Measurements from ENCODE around the gene C2CD4C.

Gene C2CD4C

DNA sequence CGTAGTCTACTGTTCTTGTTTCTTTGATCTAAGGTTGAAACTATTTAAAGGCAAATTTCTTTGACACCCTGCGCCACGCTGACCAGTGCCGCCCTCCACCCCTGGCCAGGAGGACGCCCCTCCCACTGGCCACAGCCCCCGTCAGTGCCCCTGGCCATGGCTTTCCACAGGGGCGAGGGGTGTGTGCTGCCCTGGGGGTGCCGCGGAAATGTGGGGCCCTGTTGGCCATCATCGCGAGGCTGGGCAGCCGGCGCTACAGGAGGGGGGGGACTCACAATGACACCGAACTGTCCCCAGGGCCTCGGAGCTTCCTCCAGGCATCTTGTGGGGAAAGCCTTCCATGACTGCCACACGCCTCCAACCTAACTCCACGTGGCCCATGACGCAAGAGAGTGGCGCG, 41.0 kb upstream of the C2CD4C start:
- H4K20me1 ChIP-seq = no peaks in the 10 kb centered on the region
- no peak overlapping the region for H3K27ac ChIP-seq
- H3K4me3 ChIP-seq = no peak overlapping the region
- H3K9me3 ChIP-seq = peaks cover 44% of the 10 kb centered on the region
- H3K36me3 ChIP-seq = no peaks in the 10 kb centered on the region
- H3K4me2 ChIP-seq = no peak overlapping the region
- 0 out of 2 replicates have a peak, but pooled peaks cover 7% of the 10 kb centered on the region for H3K4me1 ChIP-seq
- TF ChIP-seq Cebpa-rat (IDR thresholded peaks at IDR 0.05) = no peak
- no peak overlapping the region for H3K9ac ChIP-seq
- H3K27me3 ChIP-seq = no peaks in the 10 kb centered on the region

- H4K20me1 ChIP-seq = no peaks in the 10 kb centered on the region
- no peak for TF ChIP-seq Cebpa-rat (IDR thresholded peaks at IDR 0.05)
- H3K4me3 ChIP-seq = no peak overlapping the region
- H3K9ac ChIP-seq = no peak overlapping the region
- H3K4me1 ChIP-seq = 0 out of 2 replicates have a peak, but pooled peaks cover 7% of the 10 kb centered on the region
- H3K36me3 ChIP-seq = no peaks in the 10 kb centered on the region
- no peaks in the 10 kb centered on the region for H3K27me3 ChIP-seq
- peak overlapping the region; percentile 31 for H3K4me2 ChIP-seq
- peaks cover 30% of the 10 kb centered on the region for H3K9me3 ChIP-seq
- H3K27ac ChIP-seq = no peak overlapping the region
These were observed 39.0 kb upstream of the C2CD4C start for GRCh38 chr19:447816-448560.

DNA sequence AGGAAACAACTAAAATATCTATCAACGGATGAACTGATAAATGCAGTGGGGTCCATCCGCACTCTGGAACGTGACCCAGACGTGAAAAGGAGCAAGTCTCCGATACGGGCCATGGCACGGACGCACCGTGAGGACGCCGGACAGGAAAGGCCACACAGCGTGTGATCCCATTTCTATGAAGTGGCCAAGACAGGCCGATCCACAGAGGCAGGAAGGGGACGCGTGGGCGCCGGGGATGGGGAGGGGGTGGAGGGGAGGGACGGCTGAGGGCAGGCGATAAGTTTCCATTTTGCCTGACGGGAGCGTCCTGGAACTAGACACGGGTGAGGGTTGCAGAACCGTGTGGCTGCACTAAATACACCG, 38.1 kb upstream of the C2CD4C start:
- no peaks in the 10 kb centered on the region for H3K27me3 ChIP-seq
- peaks cover 22% of the 10 kb centered on the region for H3K9me3 ChIP-seq
- TF ChIP-seq Cebpa-rat (IDR thresholded peaks at IDR 0.05) = no peak
- H4K20me1 ChIP-seq = no peaks in the 10 kb centered on the region
- no peak overlapping the region for H3K9ac ChIP-seq
- no peak overlapping the region for H3K27ac ChIP-seq
- no peak overlapping the region for H3K4me3 ChIP-seq
- H3K36me3 ChIP-seq = no peaks in the 10 kb centered on the region
- 0 out of 2 replicates have a peak, but pooled peaks cover 7% of the 10 kb centered on the region for H3K4me1 ChIP-seq
- H3K4me2 ChIP-seq = no peak overlapping the region

DNA sequence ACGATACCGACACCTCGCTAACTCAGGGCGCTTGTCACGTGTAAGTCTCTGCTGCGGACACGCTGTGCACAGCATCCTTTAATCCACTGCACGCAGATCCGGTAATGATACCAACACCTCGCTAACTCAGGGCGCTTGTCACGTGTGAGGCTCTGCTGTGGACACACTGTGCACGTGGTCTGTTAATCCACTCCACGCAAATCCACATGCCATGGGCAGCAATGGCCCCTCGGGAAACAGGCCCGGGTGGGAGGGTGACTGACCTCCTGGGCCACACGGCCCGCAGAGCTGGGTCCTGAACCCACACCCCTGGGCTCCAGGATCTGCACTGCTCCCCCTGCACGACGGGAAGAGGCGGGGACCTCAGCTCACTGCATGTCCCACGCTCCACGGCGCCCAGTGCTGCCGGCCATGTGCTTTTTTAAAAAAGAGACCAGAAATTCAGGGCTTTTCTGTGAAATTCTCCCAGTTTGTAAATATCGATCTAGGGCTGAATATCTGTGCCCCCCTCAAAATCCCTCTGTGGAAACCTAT, 35.8 kb upstream of the C2CD4C start:
- H3K27ac ChIP-seq = no peak overlapping the region
- no peak overlapping the region for H3K4me2 ChIP-seq
- H4K20me1 ChIP-seq = no peaks in the 10 kb centered on the region
- H3K4me3 ChIP-seq = no peak overlapping the region
- H3K27me3 ChIP-seq = no peaks in the 10 kb centered on the region
- H3K4me1 ChIP-seq = peaks cover 15% of the 10 kb centered on the region; the same call in 1 of the 2 replicates
- H3K9ac ChIP-seq = no peak overlapping the region
- no peaks in the 10 kb centered on the region for H3K9me3 ChIP-seq
- no peaks in the 10 kb centered on the region for H3K36me3 ChIP-seq
- TF ChIP-seq Cebpa-rat (IDR thresholded peaks at IDR 0.05) = no peak

DNA sequence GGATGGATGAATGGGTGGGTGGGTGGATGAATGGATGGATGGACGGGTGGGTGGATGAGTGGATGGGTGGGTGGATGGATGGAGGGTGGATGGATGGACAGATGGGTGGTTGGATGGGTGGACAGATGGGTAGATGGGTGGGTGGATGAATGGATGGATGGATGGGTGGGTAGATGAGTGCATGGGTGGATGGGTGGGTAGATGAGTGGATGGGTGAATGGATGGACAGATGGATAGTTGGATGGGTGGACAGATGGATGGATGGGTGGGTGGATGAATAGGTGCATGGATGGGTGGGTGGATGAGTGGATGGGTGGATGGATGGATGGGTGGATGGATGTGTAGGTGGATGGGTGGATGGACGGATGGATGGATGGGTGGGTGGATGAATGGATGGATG, 34.1 kb upstream of the C2CD4C start:
- Histone ChIP-seq H3K9ac (no peak overlapping the region), H3K4me2 (no peak overlapping the region), H3K4me3 (no peak overlapping the region), H3K27ac (no peak overlapping the region), H3K4me1 (peaks cover 10% of the 10 kb centered on the region; the same call in 1 of the 2 replicates), H4K20me1 (no peaks in the 10 kb centered on the region), H3K36me3 (no peaks in the 10 kb centered on the region), H3K27me3 (no peaks in the 10 kb centered on the region), H3K9me3 (no peaks in the 10 kb centered on the region)
- no peak for TF ChIP-seq Cebpa-rat (IDR thresholded peaks at IDR 0.05)

GRCh38 chr19:442085-442484, 33.1 kb upstream of the C2CD4C start:
- TF ChIP-seq Cebpa-rat (IDR thresholded peaks at IDR 0.05) = no peak
- Histone ChIP-seq H3K27ac (no peak overlapping the region), H3K4me3 (no peak overlapping the region), H3K36me3 (no peaks in the 10 kb centered on the region), H4K20me1 (no peaks in the 10 kb centered on the region), H3K27me3 (no peaks in the 10 kb centered on the region), H3K4me1 (peaks cover 7% of the 10 kb centered on the region; the same call in 1 of the 2 replicates), H3K4me2 (no peak overlapping the region), H3K9ac (no peak overlapping the region), H3K9me3 (no peaks in the 10 kb centered on the region)

DNA sequence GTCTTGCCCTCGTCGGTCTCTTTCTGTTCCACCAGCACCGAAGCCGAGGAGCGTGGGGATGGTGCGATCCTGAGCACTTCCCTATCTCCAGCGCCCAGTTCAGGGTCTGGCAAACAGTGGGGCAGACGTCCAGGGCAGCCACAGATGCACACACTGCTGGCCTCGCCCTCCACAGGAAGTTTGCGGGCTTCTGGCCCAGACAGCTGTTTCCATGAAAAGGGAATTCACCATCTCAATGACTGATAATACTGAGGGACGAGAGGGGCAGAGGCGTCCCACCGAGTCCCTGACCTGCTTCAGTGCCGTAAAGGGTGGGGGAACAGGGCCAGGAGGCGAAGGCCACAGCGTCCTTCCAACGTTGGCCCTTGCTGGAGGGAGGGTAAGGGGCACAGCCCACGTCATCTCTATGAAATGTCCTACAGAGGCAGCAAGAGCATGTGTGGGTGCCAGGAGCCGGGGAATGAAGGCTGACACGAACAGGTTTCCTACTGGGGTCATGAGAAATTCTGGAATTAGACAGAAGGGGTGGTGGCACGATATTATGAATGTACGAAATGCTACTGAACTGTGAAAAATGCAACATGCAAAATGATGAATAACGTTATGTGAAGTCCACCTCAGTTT, 32.4 kb upstream of the C2CD4C start:
- Histone ChIP-seq H3K9ac (no peak overlapping the region), H3K36me3 (no peaks in the 10 kb centered on the region), H3K27ac (no peak overlapping the region), H4K20me1 (no peaks in the 10 kb centered on the region), H3K9me3 (no peaks in the 10 kb centered on the region), H3K4me2 (peak overlapping the region; percentile 33; the same call in 1 of the 2 replicates), H3K4me3 (no peak overlapping the region), H3K27me3 (no peaks in the 10 kb centered on the region), H3K4me1 (peaks cover 7% of the 10 kb centered on the region; the same call in 1 of the 2 replicates)
- TF ChIP-seq Cebpa-rat (IDR thresholded peaks at IDR 0.05) = no peak

DNA sequence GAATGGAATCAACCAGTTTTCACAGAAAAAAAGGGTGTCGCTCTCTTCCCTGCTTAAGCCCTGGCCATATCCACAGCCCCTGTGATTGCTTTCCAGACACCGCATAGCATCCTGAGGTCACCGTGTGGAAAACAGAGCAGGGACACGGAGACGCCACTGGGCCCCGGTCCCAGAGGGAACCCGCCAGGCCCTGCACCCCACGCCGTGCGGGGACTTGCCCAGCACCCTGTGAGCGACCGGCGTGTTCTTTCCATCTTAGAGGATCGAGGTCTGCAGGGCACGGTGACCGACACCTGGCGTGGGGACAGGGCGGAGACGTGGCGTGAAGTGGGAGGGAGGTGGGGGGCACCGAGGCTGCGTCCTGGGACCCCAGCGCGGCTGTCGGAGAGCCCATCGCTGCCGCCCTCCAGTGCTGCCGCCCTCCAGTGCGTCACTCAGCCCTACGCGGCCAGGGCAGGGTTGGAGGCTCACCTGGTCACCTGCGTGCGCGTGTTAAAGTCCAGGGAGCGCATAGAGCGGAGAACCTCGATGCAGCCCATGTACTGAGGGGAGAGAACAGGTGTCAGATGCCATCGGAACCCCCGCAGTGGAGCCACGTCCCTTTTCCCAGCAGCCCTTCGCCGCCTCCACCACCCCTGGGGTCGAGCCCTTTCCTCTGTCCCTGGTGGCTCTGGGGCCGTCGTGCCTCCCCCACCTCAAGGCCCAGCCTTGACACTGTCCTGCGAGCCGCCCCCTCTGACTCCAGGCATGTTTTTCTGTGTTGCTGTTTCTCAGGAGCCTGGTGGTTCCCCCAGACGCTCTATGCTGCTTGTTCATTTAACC, 31.7 kb upstream of the C2CD4C start:
- H3K9me3 ChIP-seq = no peaks in the 10 kb centered on the region
- H3K27ac ChIP-seq = no peak overlapping the region
- peaks cover 7% of the 10 kb centered on the region; the same call in 1 of the 2 replicates for H3K4me1 ChIP-seq
- H3K4me3 ChIP-seq = no peak overlapping the region
- H4K20me1 ChIP-seq = no peaks in the 10 kb centered on the region
- no peak for TF ChIP-seq Cebpa-rat (IDR thresholded peaks at IDR 0.05)
- H3K9ac ChIP-seq = no peak overlapping the region
- H3K4me2 ChIP-seq = peak overlapping the region; percentile 33; the same call in 1 of the 2 replicates
- H3K36me3 ChIP-seq = no peaks in the 10 kb centered on the region
- H3K27me3 ChIP-seq = no peaks in the 10 kb centered on the region

DNA sequence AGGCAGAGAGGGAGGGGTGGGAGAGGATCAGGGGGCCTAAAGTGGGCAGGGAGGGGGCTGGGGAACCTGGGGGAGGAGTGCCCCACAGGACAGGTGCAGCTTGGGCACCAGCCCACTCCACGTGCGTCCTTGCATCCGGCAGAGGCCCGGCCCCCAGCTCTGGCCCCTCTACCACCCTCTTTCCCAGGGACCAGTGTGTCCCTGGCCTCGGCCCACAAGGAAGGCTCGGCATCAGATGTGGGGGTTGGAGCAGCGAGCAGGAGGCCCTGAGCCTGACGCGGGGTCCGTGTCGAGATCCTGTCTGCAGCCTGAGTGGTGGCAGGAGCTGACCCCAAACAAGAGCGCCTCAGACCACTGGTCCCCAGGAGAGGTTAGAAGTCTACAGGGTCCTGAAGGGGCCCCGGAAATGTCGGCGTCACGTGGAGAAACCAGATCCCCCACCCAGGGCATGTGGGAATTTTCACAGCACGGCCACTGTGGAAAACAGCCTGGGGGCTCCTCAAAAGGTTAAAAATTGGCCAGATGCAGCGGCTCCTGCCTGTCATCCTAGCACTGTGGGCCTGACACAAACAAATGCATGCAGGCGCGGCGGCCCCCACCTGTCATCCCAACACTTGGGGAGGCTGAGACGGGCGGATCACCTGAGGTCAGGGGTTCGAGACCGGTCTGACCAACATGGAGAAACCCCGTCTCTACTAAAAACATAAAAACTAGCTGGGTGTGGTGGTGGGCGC, 30.4 kb upstream of the C2CD4C start:
- Histone ChIP-seq H3K4me1 (peaks cover 7% of the 10 kb centered on the region; the same call in 1 of the 2 replicates), H3K9me3 (no peaks in the 10 kb centered on the region), H3K27me3 (no peaks in the 10 kb centered on the region), H3K36me3 (no peaks in the 10 kb centered on the region), H3K9ac (no peak overlapping the region), H3K4me2 (no peak overlapping the region), H3K4me3 (no peak overlapping the region), H3K27ac (no peak overlapping the region), H4K20me1 (no peaks in the 10 kb centered on the region)
- no peak for TF ChIP-seq Cebpa-rat (IDR thresholded peaks at IDR 0.05)

Data from BLaER1 (cell line).